Measurements from ENCODE around the gene SIPA1L3.

DNA sequence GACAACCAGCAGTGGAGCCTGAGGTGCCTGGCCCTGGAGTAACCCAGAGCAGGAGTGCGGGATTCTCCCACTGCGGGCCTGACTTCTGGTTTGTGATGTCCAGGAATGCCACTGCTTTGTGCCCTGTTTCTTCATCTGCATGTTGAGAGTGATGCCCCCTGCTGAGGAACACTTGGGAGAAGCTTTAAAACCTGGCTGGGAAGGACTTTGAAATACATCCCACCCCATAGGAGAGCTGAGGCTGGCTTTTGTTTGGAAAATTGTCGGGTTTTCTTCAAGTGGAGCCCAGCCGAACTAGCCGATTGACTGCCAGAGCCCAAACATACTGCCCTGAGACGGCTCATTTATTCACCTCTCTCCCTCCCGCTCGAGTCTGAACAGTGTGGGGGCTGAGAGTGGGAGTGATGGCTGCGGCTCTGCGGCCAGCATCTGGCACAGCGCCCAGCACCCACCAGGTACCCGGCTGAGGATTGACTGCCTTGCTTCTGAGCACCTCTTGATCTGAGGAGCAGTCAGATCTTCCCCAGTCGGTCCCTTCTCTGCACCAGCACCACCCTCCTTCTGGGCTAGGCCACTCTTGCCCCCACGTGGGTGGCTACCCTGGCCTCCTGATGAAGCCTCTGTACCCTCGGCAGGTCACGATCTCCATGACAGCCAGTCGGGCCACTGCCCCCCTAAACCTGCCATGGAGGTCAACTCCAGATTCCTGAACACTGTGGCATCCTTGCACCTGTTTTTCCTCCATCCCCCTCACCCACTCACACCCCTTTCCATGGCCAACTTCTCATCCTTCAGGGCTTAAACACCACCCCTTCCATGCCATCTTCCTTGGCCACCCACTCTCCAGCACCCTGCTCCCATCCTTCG lies 148.9 kb downstream of the SIPA1L3 start:
- no peak; the same call in 1 of the 2 replicates for TF ChIP-seq RAD21 (IDR thresholded peaks at IDR 0.05; ENCODE audit: low read depth)
- TF ChIP-seq YY1 (IDR thresholded peaks at IDR 0.05; ENCODE audit: low read depth), result no peak
- TF ChIP-seq, protein P1, sequence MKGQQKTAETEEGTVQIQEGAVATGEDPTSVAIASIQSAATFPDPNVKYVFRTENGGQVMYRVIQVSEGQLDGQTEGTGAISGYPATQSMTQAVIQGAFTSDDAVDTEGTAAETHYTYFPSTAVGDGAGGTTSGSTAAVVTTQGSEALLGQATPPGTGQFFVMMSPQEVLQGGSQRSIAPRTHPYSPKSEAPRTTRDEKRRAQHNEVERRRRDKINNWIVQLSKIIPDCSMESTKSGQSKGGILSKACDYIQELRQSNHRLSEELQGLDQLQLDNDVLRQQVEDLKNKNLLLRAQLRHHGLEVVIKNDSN (IDR thresholded peaks at IDR 0.05), result no peak
- no peak for TF ChIP-seq EP300 (IDR thresholded peaks at IDR 0.05; ENCODE audit: borderline replicate concordance)
- TF ChIP-seq, protein P2, sequence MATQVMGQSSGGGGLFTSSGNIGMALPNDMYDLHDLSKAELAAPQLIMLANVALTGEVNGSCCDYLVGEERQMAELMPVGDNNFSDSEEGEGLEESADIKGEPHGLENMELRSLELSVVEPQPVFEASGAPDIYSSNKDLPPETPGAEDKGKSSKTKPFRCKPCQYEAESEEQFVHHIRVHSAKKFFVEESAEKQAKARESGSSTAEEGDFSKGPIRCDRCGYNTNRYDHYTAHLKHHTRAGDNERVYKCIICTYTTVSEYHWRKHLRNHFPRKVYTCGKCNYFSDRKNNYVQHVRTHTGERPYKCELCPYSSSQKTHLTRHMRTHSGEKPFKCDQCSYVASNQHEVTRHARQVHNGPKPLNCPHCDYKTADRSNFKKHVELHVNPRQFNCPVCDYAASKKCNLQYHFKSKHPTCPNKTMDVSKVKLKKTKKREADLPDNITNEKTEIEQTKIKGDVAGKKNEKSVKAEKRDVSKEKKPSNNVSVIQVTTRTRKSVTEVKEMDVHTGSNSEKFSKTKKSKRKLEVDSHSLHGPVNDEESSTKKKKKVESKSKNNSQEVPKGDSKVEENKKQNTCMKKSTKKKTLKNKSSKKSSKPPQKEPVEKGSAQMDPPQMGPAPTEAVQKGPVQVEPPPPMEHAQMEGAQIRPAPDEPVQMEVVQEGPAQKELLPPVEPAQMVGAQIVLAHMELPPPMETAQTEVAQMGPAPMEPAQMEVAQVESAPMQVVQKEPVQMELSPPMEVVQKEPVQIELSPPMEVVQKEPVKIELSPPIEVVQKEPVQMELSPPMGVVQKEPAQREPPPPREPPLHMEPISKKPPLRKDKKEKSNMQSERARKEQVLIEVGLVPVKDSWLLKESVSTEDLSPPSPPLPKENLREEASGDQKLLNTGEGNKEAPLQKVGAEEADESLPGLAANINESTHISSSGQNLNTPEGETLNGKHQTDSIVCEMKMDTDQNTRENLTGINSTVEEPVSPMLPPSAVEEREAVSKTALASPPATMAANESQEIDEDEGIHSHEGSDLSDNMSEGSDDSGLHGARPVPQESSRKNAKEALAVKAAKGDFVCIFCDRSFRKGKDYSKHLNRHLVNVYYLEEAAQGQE (IDR thresholded peaks at IDR 0.05; ENCODE audit: low read depth), result no peak
- no peak for TF ChIP-seq ZBTB7A (IDR thresholded peaks at IDR 0.05; ENCODE audit: low read depth)
- TF ChIP-seq CEBPB (IDR thresholded peaks at IDR 0.05), result 0 out of 2 replicates have a peak, but pooled peaks have one; percentile 3
- no peak for TF ChIP-seq FOXM1 (IDR thresholded peaks at IDR 0.05; ENCODE audit: borderline replicate concordance, low read depth)
- TF ChIP-seq, protein P3, sequence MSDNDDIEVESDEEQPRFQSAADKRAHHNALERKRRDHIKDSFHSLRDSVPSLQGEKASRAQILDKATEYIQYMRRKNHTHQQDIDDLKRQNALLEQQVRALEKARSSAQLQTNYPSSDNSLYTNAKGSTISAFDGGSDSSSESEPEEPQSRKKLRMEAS (IDR thresholded peaks at IDR 0.05), result 0 out of 2 replicates have a peak, but pooled peaks have one; percentile 15
- TF ChIP-seq NFIC (IDR thresholded peaks at IDR 0.05), result peak; percentile 50; the same call in 1 of the 2 replicates
- no peak for TF ChIP-seq TEAD4 (IDR thresholded peaks at IDR 0.05)

Data from Ishikawa (cell line).